Measurements from ENCODE around the gene PITX2. TPM values are rescaled to one million over a fixed set of nuclear protein-coding genes. Genes with fewer than 3 reads are reported as not detected.

PITX2 gene
- total and polyA plus RNA-seq, 10 of the 15 experiments (the other 5 are each of a cell fraction or from before 2014, with no cell fraction given): not detected

DNA sequence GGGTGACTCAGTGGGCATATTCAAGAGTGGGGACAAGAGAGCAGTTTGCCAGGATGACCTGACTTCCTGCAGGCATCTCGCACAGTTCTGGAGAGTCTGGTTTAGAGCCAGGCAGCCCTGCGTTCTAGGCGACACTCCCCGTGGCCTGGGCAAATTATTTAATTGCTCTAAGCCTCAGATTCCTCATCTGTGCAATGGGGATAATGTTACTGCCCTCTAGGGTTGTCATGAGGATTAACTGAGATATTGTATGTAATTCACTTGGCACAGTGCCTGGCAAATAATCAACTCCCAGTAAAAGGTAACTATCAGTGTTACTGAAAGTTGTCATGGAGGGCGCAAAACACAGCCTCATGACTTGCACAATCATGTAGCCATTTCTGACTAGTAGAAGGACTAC is 48.8 kb upstream of the PITX2 start:
- no peak for FAIRE-seq

More for the DNA sequence above, 48.8 kb upstream of the PITX2 start:
- ChIA-PET RAD21 (ENCODE audit: unreplicated experiment) (no interaction called here), SMC1A (ENCODE audit: uncharacterized antibody, unreplicated experiment) (no interaction called here), POLR2A (no interaction called here), CTCF (no interaction called here)
- Histone ChIP-seq H3K27me3 (replicated peaks in 1 of 2; ENCODE audit: control insufficient read depth in 2 of 2, insufficient read depth in 2 of 2, low read length in 1 of 2) (no peaks in the 10 kb centered on the region), H3K4me1 (ENCODE audit: control insufficient read depth, insufficient read depth, low read length) (no peaks in the 10 kb centered on the region), H2AFZ (ENCODE audit: control insufficient read depth, low read depth, low read length) (no peak overlapping the region), H4K20me1 (ENCODE audit: control insufficient read depth, insufficient read depth) (no peaks in the 10 kb centered on the region), H3K4me2 (ENCODE audit: control insufficient read depth, insufficient read depth) (no peak overlapping the region), H3K9ac (ENCODE audit: control insufficient read depth, insufficient read depth, low read length) (no peak overlapping the region), H3K9me3 (replicated peaks; ENCODE audit: control insufficient read depth, insufficient read depth, low read length) (no peaks in the 10 kb centered on the region), H3K4me3 (no peak overlapping the region), H3K36me3 (ENCODE audit: control insufficient read depth in 2 of 2, insufficient read depth in 2 of 2, low read length in 1 of 2) (no peaks in the 10 kb centered on the region), H3K79me2 (ENCODE audit: control insufficient read depth, insufficient read depth, low read length) (no peaks in the 10 kb centered on the region), H3K27ac (ENCODE audit: control insufficient read depth, insufficient read depth) (no peak overlapping the region)
- WGBS (ENCODE audit: insufficient coverage, insufficient replicate concordance, low lambda C conversion rate, missing lambda C conversion rate): 65% methylated on average over 5 of the region's 5 CpGs
- intact Hi-C loops (cut with micrococcal nuclease; ENCODE audit: unreplicated experiment): no loop called here
- DNase-seq (ENCODE audit: low read depth, low spot score) (no peak), ATAC-seq (no peak)
- no peak for TF ChIP-seq RB1 (IDR thresholded peaks at IDR 0.05; ENCODE audit: borderline replicate concordance)
- no peak for TF ChIP-seq BMI1 (IDR thresholded peaks at IDR 0.05; ENCODE audit: borderline replicate concordance)
- TF ChIP-seq SRF (IDR thresholded peaks at IDR 0.05; ENCODE audit: low read depth in 2 of 2, low read length in 2 of 2): no peak
- TF ChIP-seq KAT2A (conservative IDR thresholded peaks at IDR 0.05; ENCODE audit: control insufficient read depth, low read depth, low read length): no peak
- TF ChIP-seq SIX5 (IDR thresholded peaks at IDR 0.05; ENCODE audit: low read depth, low read length, severe bottlenecking): no peak
- TF ChIP-seq KDM1A (IDR thresholded peaks at IDR 0.05; ENCODE audit: borderline replicate concordance): no peak
- TF ChIP-seq HDGF (IDR thresholded peaks at IDR 0.05): no peak
- TF ChIP-seq, protein P1, sequence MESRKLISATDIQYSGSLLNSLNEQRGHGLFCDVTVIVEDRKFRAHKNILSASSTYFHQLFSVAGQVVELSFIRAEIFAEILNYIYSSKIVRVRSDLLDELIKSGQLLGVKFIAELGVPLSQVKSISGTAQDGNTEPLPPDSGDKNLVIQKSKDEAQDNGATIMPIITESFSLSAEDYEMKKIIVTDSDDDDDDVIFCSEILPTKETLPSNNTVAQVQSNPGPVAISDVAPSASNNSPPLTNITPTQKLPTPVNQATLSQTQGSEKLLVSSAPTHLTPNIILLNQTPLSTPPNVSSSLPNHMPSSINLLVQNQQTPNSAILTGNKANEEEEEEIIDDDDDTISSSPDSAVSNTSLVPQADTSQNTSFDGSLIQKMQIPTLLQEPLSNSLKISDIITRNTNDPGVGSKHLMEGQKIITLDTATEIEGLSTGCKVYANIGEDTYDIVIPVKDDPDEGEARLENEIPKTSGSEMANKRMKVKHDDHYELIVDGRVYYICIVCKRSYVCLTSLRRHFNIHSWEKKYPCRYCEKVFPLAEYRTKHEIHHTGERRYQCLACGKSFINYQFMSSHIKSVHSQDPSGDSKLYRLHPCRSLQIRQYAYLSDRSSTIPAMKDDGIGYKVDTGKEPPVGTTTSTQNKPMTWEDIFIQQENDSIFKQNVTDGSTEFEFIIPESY (IDR thresholded peaks at IDR 0.05): no peak
- TF ChIP-seq CREB1 (IDR thresholded peaks at IDR 0.05; ENCODE audit: low read depth): no peak
- no peak for TF ChIP-seq CBFB (IDR thresholded peaks at IDR 0.05; ENCODE audit: low read depth)
- TF ChIP-seq CBX5 (IDR thresholded peaks at IDR 0.05; ENCODE audit: low read depth): no peak
- TF ChIP-seq, protein P2, sequence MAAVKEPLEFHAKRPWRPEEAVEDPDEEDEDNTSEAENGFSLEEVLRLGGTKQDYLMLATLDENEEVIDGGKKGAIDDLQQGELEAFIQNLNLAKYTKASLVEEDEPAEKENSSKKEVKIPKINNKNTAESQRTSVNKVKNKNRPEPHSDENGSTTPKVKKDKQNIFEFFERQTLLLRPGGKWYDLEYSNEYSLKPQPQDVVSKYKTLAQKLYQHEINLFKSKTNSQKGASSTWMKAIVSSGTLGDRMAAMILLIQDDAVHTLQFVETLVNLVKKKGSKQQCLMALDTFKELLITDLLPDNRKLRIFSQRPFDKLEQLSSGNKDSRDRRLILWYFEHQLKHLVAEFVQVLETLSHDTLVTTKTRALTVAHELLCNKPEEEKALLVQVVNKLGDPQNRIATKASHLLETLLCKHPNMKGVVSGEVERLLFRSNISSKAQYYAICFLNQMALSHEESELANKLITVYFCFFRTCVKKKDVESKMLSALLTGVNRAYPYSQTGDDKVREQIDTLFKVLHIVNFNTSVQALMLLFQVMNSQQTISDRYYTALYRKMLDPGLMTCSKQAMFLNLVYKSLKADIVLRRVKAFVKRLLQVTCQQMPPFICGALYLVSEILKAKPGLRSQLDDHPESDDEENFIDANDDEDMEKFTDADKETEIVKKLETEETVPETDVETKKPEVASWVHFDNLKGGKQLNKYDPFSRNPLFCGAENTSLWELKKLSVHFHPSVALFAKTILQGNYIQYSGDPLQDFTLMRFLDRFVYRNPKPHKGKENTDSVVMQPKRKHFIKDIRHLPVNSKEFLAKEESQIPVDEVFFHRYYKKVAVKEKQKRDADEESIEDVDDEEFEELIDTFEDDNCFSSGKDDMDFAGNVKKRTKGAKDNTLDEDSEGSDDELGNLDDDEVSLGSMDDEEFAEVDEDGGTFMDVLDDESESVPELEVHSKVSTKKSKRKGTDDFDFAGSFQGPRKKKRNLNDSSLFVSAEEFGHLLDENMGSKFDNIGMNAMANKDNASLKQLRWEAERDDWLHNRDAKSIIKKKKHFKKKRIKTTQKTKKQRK (IDR thresholded peaks at IDR 0.05; ENCODE audit: low read depth, low read length): no peak
- TF ChIP-seq, protein P3, sequence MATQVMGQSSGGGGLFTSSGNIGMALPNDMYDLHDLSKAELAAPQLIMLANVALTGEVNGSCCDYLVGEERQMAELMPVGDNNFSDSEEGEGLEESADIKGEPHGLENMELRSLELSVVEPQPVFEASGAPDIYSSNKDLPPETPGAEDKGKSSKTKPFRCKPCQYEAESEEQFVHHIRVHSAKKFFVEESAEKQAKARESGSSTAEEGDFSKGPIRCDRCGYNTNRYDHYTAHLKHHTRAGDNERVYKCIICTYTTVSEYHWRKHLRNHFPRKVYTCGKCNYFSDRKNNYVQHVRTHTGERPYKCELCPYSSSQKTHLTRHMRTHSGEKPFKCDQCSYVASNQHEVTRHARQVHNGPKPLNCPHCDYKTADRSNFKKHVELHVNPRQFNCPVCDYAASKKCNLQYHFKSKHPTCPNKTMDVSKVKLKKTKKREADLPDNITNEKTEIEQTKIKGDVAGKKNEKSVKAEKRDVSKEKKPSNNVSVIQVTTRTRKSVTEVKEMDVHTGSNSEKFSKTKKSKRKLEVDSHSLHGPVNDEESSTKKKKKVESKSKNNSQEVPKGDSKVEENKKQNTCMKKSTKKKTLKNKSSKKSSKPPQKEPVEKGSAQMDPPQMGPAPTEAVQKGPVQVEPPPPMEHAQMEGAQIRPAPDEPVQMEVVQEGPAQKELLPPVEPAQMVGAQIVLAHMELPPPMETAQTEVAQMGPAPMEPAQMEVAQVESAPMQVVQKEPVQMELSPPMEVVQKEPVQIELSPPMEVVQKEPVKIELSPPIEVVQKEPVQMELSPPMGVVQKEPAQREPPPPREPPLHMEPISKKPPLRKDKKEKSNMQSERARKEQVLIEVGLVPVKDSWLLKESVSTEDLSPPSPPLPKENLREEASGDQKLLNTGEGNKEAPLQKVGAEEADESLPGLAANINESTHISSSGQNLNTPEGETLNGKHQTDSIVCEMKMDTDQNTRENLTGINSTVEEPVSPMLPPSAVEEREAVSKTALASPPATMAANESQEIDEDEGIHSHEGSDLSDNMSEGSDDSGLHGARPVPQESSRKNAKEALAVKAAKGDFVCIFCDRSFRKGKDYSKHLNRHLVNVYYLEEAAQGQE (IDR thresholded peaks at IDR 0.05; ENCODE audit: low read depth, low read length): no peak
- TF ChIP-seq LARP7 (IDR thresholded peaks at IDR 0.05): no peak
- no TSS peak for BruUV-seq (replicated peaks)
- in situ Hi-C loops (cut with MboI): no loop called here
